ENCODE results near the gene MED23. TPM values are rescaled to one million over a fixed set of nuclear protein-coding genes. Genes with fewer than 3 reads are reported as not detected.

Gene MED23
- total RNA-seq, 2 experiments from 2014 or later: 56.7 to 59.5 TPM

DNA sequence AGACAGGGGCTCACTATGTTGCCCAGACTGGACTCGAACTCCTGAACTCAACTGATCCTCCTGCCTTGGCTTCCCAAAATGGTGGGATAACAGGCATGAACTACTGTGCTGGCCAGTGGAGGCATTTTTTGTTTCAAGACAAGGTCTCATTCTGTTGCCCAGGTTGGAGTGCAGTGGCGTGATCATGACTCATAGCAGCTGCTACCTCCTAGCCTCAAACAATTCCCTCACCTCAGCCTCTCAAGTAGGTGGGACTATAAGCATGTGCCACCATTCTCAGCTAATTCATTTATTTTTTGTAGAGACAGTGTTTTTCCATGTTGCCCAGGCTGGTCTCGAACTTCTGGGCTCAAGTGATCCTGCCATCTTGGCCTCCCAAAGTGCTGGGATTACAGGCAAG is 26.3 kb upstream of the MED23 start:
- H3K4me1 ChIP-seq (ENCODE audit: insufficient read depth, low read length): no peaks in the 10 kb centered on the region
- no peaks in the 10 kb centered on the region for H3K27me3 Mint-ChIP-seq
- intact Hi-C loops (cut with DNase I, micrococcal nuclease): no loop called here

DNA sequence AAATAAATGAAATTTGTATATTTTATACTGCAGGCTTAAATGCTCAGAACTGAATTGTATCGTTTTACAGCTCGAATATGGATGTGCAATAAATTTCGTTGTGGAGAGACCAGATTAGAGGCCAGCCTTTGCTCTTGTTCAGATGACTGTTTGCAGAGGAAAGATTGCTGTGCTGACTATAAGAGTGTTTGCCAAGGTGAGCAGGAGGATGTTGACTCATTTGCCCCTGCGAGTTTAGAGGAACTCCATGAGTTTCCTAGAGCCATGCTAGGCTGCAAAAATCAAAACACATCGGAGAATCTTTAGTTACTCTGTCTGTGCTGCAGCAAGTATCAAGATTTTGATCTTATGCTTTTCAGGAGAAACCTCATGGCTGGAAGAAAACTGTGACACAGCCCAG is 24.4 kb upstream of the MED23 start:
- TF ChIP-seq CTCF (IDR thresholded peaks at IDR 0.05): no peak
- CTCF ChIA-PET: no interaction called here
- Histone ChIP-seq H3K27me3 (ENCODE audit: control insufficient read depth in 1 of 2, insufficient read depth in 2 of 2, low read length in 2 of 2) (no peaks in the 10 kb centered on the region), H3K27ac (ENCODE audit: low read depth in 1 of 2, low read length in 2 of 2) (no peak overlapping the region), H3K36me3 (ENCODE audit: insufficient read depth, low read length) (no peaks in the 10 kb centered on the region), H3K4me3 (ENCODE audit: low read length) (no peak overlapping the region), H3K9me3 (ENCODE audit: control insufficient read depth in 1 of 2, insufficient read depth in 1 of 2, low read length in 2 of 2) (no peaks in the 10 kb centered on the region), H3K4me1 (ENCODE audit: insufficient read depth, low read length) (no peaks in the 10 kb centered on the region)
- peaks cover 4% of the 10 kb centered on the region for H3K4me1 Mint-ChIP-seq (ENCODE audit: low read depth)
- no peaks in the 10 kb centered on the region for H3K27me3 Mint-ChIP-seq
- no peaks in the 10 kb centered on the region for H3K9me3 Mint-ChIP-seq
- no peak for ATAC-seq (ENCODE audit: poor library complexity)
- no peak for DNase-seq
- H3K36me3 Mint-ChIP-seq (ENCODE audit: low read depth): no peaks in the 10 kb centered on the region
- POLR2A ChIA-PET: no interaction called here
- H3K27ac Mint-ChIP-seq: no peak overlapping the region
- H3K4me3 Mint-ChIP-seq: no peak overlapping the region
- intact Hi-C loops (cut with DNase I, micrococcal nuclease): no loop called here

More for the DNA sequence above, 26.3 kb upstream of the MED23 start:
- Mint-ChIP-seq H3K9me3 (no peaks in the 10 kb centered on the region), H3K36me3 (ENCODE audit: low read depth) (no peaks in the 10 kb centered on the region), H3K4me1 (ENCODE audit: low read depth) (peaks cover 4% of the 10 kb centered on the region), H3K27ac (no peak overlapping the region), H3K4me3 (no peak overlapping the region)
- no peak for TF ChIP-seq CTCF (IDR thresholded peaks at IDR 0.05)
- Histone ChIP-seq H3K36me3 (ENCODE audit: insufficient read depth, low read length) (no peaks in the 10 kb centered on the region), H3K9me3 (ENCODE audit: control insufficient read depth in 1 of 2, insufficient read depth in 1 of 2, low read length in 2 of 2) (no peaks in the 10 kb centered on the region), H3K27ac (ENCODE audit: low read depth in 1 of 2, low read length in 2 of 2) (no peak overlapping the region), H3K4me3 (ENCODE audit: low read length) (no peak overlapping the region), H3K27me3 (ENCODE audit: control insufficient read depth in 1 of 2, insufficient read depth in 2 of 2, low read length in 2 of 2) (no peaks in the 10 kb centered on the region)
- ATAC-seq (ENCODE audit: poor library complexity) (no peak), DNase-seq (no peak)
- ChIA-PET CTCF (no interaction called here), POLR2A (interaction anchor here (0.6 kb wide), 1 partner anchor 829 kb away, joined by 3 read pairs; no protein-coding TSS in a partner anchor)

- H3K9me3 ChIP-seq (ENCODE audit: control insufficient read depth in 1 of 2, insufficient read depth in 1 of 2, low read length in 2 of 2): no peaks in the 10 kb centered on the region
- no peaks in the 10 kb centered on the region for H3K27me3 ChIP-seq (ENCODE audit: control insufficient read depth in 1 of 2, insufficient read depth in 2 of 2, low read length in 2 of 2)
- no peak overlapping the region for H3K4me3 ChIP-seq (ENCODE audit: low read length)
- H3K4me3 Mint-ChIP-seq: no peak overlapping the region
- no peak for TF ChIP-seq CTCF (IDR thresholded peaks at IDR 0.05)
- peaks cover 4% of the 10 kb centered on the region for H3K4me1 Mint-ChIP-seq (ENCODE audit: low read depth)
- no peaks in the 10 kb centered on the region for H3K36me3 ChIP-seq (ENCODE audit: insufficient read depth, low read length)
- H3K27ac ChIP-seq (ENCODE audit: low read depth in 1 of 2, low read length in 2 of 2): no peak overlapping the region
- H3K36me3 Mint-ChIP-seq (ENCODE audit: low read depth): no peaks in the 10 kb centered on the region
- H3K27ac Mint-ChIP-seq: no peak overlapping the region
- H3K27me3 Mint-ChIP-seq: no peaks in the 10 kb centered on the region
- CTCF ChIA-PET: no interaction called here
- POLR2A ChIA-PET: no interaction called here
- H3K4me1 ChIP-seq (ENCODE audit: insufficient read depth, low read length): no peaks in the 10 kb centered on the region
- no peak for ATAC-seq (ENCODE audit: poor library complexity)
- intact Hi-C loops (cut with DNase I, micrococcal nuclease): no loop called here
- no peak for DNase-seq
- no peaks in the 10 kb centered on the region for H3K9me3 Mint-ChIP-seq
These were observed 23.7 kb upstream of the MED23 start for GRCh38 chr6:131651782-131652181.
